Stomach (tissue), 9 donors: ENCODE data around the gene PSD. TPM values are rescaled to one million over a fixed set of nuclear protein-coding genes. Genes with fewer than 3 reads are reported as not detected.

Experiments used
- DNase-seq, 2 donors: peaks; one replicate each; pipeline versions ENCODE4 v3.0.0 to v3.0.0-alpha.2; 2013 to 2019
- H3K27ac ChIP-seq, 5 donors: fragments of 200-600 bp in 4 of 5; sonication (generic) in 4 of 5; one replicate each; pipeline ENCODE4 v1.5.1; 2013 to 2019; ENCODE audit warnings: mild to moderate bottlenecking in 1 of 5, moderate library complexity in 1 of 5
- H3K27me3 ChIP-seq, 3 donors: fragments of 200-600 bp; sonication (generic); one replicate each; pipeline ENCODE4 v1.5.1; 2017 to 2019; ENCODE audit warnings: mixed run types in 1 of 3
- H3K36me3 ChIP-seq, 4 donors: fragments of 200-600 bp; sonication (generic); 1 replicate in 3 of 4; 2 replicates in 1 of 4; pipeline ENCODE4 v1.5.1; 2016 to 2019
- H3K4me1 ChIP-seq, 4 donors: fragments of 200-600 bp; sonication (generic); one replicate each; pipeline ENCODE4 v1.5.1; 2016 to 2019
- H3K4me3 ChIP-seq, 4 donors: fragments of 200-600 bp; sonication (generic) in 3 of 4; one replicate each; pipeline ENCODE4 v1.5.1; 2016 to 2019; ENCODE audit warnings: mild to moderate bottlenecking in 1 of 4
- H3K9me3 ChIP-seq, 4 donors: fragments of 200-600 bp; sonication (generic); one replicate each; pipeline ENCODE4 v1.5.1; 2016 to 2019
- EP300 ChIP-seq: sonication (generic); formaldehyde crosslinking; IDR thresholded peaks from one replicate; pipeline ENCODE4 v1.6.1; 2017; ENCODE audit warnings: antibody characterized with exemption
- POLR2A ChIP-seq, 4 donors: fragments of 450-650 bp; IDR thresholded peaks; one replicate each; pipeline ENCODE4 v1.6.1; 2016; ENCODE audit warnings: antibody characterized with exemption in 4 of 4, control low read depth in 2 of 4, mild to moderate bottlenecking in 1 of 4, moderate library complexity in 1 of 4
- POLR2AphosphoS5 ChIP-seq, 3 donors: sonication (generic); formaldehyde crosslinking; IDR thresholded peaks; one replicate each; pipeline ENCODE4 v1.6.1; 2016; ENCODE audit warnings: antibody characterized with exemption in 3 of 3
- WGBS, 5 donors: extraction: QIAGEN DNeasy Blood & Tissue Kit in 3 of 5; methylation state at CpG; one replicate each; pipeline versions ENCODE4 v1.1.5 to v1.1.7; 2013 to 2018; 5-methylcytosine and 5-hydroxymethylcytosine counted together
- intact Hi-C: fragments of 100-400 bp; cut with DNase I; formaldehyde crosslinking; loops from one replicate; pipeline ENCODE4 v1.15.1; 2023; ENCODE audit warnings: low total_unique reads
- polyA plus RNA-seq, 3 donors: library from polyadenylated mRNA; stranded (reverse); fragments of 200-250 nt; gene quantifications; one replicate each; pipeline ENCODE4 v1.2.3, GENCODE V29; 2013
- total RNA-seq, 5 donors: library from RNA; depleted of rRNA; stranded (reverse); fragments of >200 nt; gene quantifications; one replicate each; pipeline versions ENCODE4 v1.1.0 to v1.2.3, GENCODE V29; 2014 to 2016
- TF ChIP-seq, protein P1 (sequence below), 7 experiments: fragments of 450-650 bp in 4 of 7; fragments of 200-600 bp in 3 of 7; sonication (generic) in 3 of 7; IDR thresholded peaks; one replicate each; pipeline ENCODE4 v1.5.1; 2016 to 2019; ENCODE audit warnings: antibody characterized with exemption in 7 of 7, control low read depth in 2 of 7, mild to moderate bottlenecking in 1 of 7
- donor health status: healthy with polysubstance abuse.
- donor health status: Bipolar disorder and iron deficiency.
- donor health status: healthy.

Gene PSD
- total and polyA plus RNA-seq, 8 donors, result 2.2 to 74.7 (median 24.5) TPM

DNA sequence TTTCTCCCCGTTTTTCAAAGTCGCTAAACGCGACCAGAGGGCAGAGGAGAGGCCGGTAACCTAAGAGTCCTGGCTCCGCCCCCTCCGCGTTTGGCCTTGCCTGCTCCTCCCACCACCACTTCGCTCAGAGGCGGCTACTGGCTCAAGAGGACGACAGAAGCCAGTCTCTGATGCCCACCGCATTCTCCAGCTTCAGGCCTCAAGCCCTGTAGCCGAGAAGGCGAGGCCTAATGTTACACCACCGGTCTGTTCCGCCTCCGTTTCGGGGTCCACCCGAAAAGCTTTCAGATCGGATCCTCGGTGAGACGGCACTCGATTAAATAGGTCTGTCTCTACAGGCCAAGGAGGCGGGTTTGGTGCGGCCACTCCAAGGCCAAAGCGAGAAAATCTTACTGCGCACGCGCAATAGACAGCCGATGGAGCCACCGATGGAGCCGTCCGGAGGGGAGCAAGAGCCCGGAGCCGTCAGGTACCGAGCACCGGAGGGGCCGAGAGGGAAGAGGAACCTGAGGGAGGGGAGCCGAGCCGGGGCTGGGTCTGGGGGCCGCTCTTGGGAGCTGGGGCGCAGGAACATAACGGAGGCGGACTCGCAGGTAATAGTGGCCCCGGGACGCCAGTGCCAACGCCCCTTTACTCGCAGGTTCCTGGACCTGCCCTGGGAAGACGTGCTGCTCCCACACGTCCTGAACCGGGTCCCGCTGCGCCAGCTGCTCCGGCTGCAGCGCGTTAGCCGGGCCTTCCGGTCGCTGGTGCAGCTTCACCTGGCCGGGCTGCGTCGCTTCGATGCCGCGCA, 2.3 kb upstream of the PSD start, which contains the start of gene FBXL15:
TSS of gene FBXL15 (plus strand) at position 123 of the 793 bp plus-strand sequence. CDS start at position 417, 294 bp downstream.
- intact Hi-C loops, result no loop called here
- no peaks in the 10 kb centered on the region for H3K9me3 ChIP-seq
- H3K4me1 ChIP-seq, result peaks cover 32 to 57% (median 47%) of the 10 kb centered on the region in 4 donors
- TF ChIP-seq POLR2AphosphoS5 (IDR thresholded peaks at IDR 0.05) (peak in 2 of 3 donors; percentile 70 to 77), POLR2A (IDR thresholded peaks at IDR 0.05) (no peak)
- TF ChIP-seq, protein P1, sequence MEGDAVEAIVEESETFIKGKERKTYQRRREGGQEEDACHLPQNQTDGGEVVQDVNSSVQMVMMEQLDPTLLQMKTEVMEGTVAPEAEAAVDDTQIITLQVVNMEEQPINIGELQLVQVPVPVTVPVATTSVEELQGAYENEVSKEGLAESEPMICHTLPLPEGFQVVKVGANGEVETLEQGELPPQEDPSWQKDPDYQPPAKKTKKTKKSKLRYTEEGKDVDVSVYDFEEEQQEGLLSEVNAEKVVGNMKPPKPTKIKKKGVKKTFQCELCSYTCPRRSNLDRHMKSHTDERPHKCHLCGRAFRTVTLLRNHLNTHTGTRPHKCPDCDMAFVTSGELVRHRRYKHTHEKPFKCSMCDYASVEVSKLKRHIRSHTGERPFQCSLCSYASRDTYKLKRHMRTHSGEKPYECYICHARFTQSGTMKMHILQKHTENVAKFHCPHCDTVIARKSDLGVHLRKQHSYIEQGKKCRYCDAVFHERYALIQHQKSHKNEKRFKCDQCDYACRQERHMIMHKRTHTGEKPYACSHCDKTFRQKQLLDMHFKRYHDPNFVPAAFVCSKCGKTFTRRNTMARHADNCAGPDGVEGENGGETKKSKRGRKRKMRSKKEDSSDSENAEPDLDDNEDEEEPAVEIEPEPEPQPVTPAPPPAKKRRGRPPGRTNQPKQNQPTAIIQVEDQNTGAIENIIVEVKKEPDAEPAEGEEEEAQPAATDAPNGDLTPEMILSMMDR (IDR thresholded peaks at IDR 0.05), result peak in 1 of 7 experiments; percentile 30
- DNase-seq, result peak; percentile 98 to 99
- H3K4me3 ChIP-seq, result peak within 1 kb of the TSS; percentile 79 to 96 (median 91)
- 0 to 1% (median 0%) methylated on average over 44 to 66 of the region's 66 CpGs for WGBS, 5 donors
- peaks cover 0 to 38% (median 33%) of the 10 kb centered on the region in 3 donors for H3K27me3 ChIP-seq
- H3K36me3 ChIP-seq, result peaks cover 0 to 23% (median 21%) of the 10 kb centered on the region in 4 donors
- H3K27ac ChIP-seq, result peak within 1 kb of the TSS; percentile 93 to 98 (median 94)

DNA sequence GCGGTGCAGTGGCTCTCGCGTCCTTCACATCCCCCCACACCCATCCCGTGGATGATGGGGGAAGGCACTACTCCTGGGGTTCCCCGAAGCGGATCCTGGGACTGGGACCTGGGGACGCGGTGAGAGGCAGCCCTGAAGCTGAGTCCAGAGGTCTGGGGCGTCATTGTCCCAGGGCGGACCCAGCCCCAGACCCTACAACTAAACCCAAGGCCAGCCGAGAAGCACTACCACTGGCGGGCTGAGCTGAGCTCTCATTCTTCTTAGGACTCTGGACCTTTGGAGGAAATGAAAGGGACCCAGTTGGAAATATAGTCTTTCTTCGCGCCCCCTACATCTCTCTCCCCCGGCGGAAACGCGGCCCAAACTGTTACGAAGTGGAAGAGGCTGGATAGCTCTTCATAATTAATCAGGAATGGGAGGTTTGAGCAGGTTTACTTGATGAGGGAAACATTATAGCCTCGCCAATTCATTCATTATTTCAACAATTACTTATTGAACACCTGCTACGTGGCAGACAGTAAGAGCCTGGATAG, 1.7 kb upstream of the PSD start:
- no peak for DNase-seq
- intact Hi-C loops, result no loop called here
- H3K36me3 ChIP-seq, result peaks cover 0 to 23% (median 21%) of the 10 kb centered on the region in 4 donors
- peak overlapping the region; percentile 79 to 96 (median 91) for H3K4me3 ChIP-seq
- 1 to 4% (median 1%) methylated on average over 21 of the region's 21 CpGs for WGBS, 5 donors
- no peak for TF ChIP-seq EP300
- TF ChIP-seq POLR2A (IDR thresholded peaks at IDR 0.05), result no peak
- no peak for TF ChIP-seq POLR2AphosphoS5 (IDR thresholded peaks at IDR 0.05)
- TF ChIP-seq, protein P1 (IDR thresholded peaks at IDR 0.05), result no peak
- peak overlapping the region; percentile 93 to 98 (median 94) for H3K27ac ChIP-seq
- H3K27me3 ChIP-seq, result peaks cover 0 to 44% (median 39%) of the 10 kb centered on the region in 3 donors
- H3K9me3 ChIP-seq, result no peaks in the 10 kb centered on the region
- peaks cover 32 to 54% (median 47%) of the 10 kb centered on the region in 4 donors for H3K4me1 ChIP-seq

DNA sequence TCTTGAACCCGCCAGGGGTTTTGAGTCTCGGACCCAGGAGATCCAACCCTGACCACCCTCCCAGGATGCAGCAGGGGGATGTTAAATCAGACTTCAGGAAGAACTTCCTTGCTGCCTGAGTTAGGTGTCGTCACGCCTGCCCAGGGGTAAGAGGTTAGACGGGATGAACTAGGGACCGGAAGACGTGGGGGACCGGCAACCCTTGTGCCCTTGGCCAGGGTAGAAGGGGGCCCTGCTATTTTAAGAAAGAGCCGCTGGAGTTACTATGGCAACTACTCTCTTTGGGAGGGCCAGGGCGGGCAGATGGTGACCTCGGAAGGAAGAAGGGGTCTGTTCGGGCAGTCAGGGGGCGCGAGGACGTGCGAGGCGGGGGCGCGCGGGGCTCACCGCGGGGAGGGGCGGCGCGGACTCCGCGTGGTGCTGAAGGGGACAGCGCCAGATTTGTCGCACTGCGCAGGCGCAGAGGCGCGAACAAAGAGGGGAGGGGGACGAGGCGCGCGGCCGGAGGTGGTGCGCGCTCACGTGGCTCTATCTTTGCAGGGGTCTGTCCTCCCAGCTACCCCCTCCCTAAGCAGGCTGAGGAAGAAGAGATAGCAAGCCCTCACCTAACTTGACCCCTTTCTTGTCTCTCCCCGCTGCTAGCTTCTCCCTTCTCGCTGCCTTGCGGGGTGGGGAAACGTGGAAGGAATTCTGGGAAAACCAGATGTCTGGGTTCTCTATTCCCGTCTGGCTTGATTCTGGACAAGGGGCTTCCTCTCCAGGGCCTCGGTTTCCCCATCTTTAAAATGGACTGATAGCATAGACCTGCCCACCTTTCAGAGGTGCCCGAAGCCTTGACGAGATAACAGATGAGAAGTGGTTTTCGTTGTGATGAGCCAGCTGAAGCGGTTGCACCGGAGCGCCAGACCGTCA, 940 bp upstream of the PSD start:
- Histone ChIP-seq H3K27ac (peak overlapping the region; percentile 93 to 98 (median 94)), H3K4me1 (peaks cover 32 to 52% (median 47%) of the 10 kb centered on the region in 4 donors), H3K4me3 (peak overlapping the region; percentile 79 to 96 (median 91)), H3K9me3 (no peaks in the 10 kb centered on the region), H3K27me3 (peaks cover 4 to 51% (median 47%) of the 10 kb centered on the region in 3 donors), H3K36me3 (peaks cover 0 to 16% (median 15%) of the 10 kb centered on the region in 4 donors)
- no peak for TF ChIP-seq EP300
- no peak for TF ChIP-seq POLR2AphosphoS5 (IDR thresholded peaks at IDR 0.05)
- no peak for TF ChIP-seq POLR2A (IDR thresholded peaks at IDR 0.05)
- TF ChIP-seq, protein P1 (IDR thresholded peaks at IDR 0.05), result no peak
- intact Hi-C loops, result no loop called here
- 1 to 2% (median 1%) methylated on average over 48 to 54 of the region's 54 CpGs for WGBS, 5 donors
- DNase-seq, result peak; percentile 63 to 85

DNA sequence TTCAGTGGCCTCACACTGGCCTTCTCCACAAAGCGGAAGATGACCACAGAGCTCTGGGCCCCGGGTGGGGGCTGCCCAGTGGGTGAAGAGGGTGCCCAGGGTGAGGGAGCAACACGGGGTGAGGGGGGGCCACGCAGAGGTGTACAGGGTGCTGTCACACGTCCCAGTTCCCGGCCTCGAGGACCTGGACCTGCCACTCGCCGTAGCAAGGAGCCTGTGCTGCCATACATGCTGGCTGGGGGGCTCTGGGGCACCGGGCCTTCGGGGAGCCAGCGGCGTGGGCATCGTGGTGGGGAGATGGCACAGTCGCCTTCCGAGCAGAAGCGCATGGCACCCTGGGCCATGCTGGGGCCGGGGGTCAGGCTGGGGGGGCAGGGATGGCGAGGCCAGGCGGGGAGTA, 1.9 kb downstream of the PSD start:
- peaks cover 13 to 80% (median 69%) of the 10 kb centered on the region in 3 donors for H3K27me3 ChIP-seq

More for the DNA sequence above, 1.9 kb downstream of the PSD start:
- no peak overlapping the region for H3K4me3 ChIP-seq
- peaks cover 18 to 26% (median 24%) of the 10 kb centered on the region in 4 donors for H3K4me1 ChIP-seq
- WGBS, 5 donors, result 81 to 88% (median 87%) methylated on average over 11 to 20 of the region's 20 CpGs
- no peaks in the 10 kb centered on the region for H3K36me3 ChIP-seq
- intact Hi-C loops, result no loop called here
- no peak overlapping the region for H3K27ac ChIP-seq
- H3K9me3 ChIP-seq, result no peaks in the 10 kb centered on the region
- no peak for DNase-seq
- TF ChIP-seq EP300 (no peak), POLR2AphosphoS5 (IDR thresholded peaks at IDR 0.05) (no peak), POLR2A (IDR thresholded peaks at IDR 0.05) (no peak)
- TF ChIP-seq, protein P1 (IDR thresholded peaks at IDR 0.05), result no peak
